ENCODE measurements around the gene GABRB2. TPM values are rescaled to one million over a fixed set of nuclear protein-coding genes. Genes with fewer than 3 reads are reported as not detected.

The GABRB2 gene
- total and polyA plus RNA-seq, 7 experiments from 2014 or later: not detected

DNA sequence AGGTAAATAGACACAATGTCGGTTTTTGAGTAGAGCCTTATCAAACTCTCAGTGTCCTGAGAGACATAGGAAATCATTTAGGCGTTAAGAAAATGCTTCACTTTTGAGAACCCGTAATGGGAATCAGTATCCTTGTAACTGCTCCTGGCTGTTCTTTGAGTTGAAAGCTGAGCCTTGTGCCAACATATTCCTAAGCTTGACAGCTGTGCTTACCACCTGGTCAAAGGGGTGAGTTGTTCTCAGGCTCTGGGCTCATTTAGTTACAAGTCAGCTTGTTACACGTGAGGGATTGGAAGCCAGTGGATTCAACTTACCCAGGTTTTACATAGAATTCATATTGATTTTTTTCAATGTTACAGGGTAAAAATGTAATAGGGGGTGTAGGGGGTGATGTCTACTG is 145.9 kb downstream of the GABRB2 start:
- Mint-ChIP-seq H3K27me3 (no peaks in the 10 kb centered on the region), H3K4me3 (no peak overlapping the region), H3K27ac (no peak overlapping the region), H3K9me3 (peaks cover 0 to 5% (median 0%) of the 10 kb centered on the region in 11 donors), H3K4me1 (no peaks in the 10 kb centered on the region), H3K36me3 (no peaks in the 10 kb centered on the region)
- no peaks in the 10 kb centered on the region for H3K9me3 ChIP-seq (ENCODE audit: control insufficient read depth in 2 of 3, low read length in 3 of 3)
- intact Hi-C loops (cut with micrococcal nuclease): no loop called here
- POLR2A ChIA-PET: no interaction called here
- H3K4me3 ChIP-seq (ENCODE audit: low read length): no peak overlapping the region
- no peaks in the 10 kb centered on the region for H3K4me1 ChIP-seq (ENCODE audit: control insufficient read depth in 2 of 2, insufficient read depth in 2 of 2, low read length in 2 of 2)
- DNase-seq (no peak), ATAC-seq (no peak)
- no peak overlapping the region for H3K27ac ChIP-seq (ENCODE audit: low read depth, low read length)
- CTCF ChIA-PET: no interaction called here
- no peaks in the 10 kb centered on the region for H3K36me3 ChIP-seq (ENCODE audit: control insufficient read depth in 2 of 3, insufficient read depth in 3 of 3, low read length in 3 of 3)
- H3K27me3 ChIP-seq (ENCODE audit: control insufficient read depth in 2 of 2, insufficient read depth in 2 of 2, low read length in 2 of 2): no peaks in the 10 kb centered on the region

DNA sequence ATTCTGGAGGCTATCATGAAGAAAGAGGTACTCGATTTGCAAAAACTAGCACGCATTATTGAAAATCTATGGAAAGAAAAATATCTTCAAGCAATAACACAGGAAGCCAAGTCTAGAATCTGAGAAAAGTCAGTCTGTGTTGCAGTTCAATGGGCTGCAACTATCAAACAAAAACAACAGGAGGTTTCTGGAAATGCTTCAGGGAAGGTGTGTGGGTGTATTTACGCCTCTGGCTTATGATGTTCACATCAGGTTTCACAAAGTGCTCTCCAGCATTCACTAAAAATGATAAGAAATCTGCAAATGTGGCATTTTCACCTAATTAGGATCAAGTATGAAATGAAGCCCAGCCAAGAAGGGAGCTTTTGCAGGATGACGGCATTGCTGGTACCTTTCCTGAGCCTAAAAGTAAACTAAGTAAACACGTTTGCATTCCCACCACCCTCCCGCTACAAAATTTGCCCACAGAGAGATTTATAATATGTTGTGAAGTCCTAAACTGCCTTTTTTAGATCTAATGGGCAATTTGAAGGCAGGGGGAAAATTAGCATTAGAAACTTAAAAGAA is 146.4 kb downstream of the GABRB2 start:
- Mint-ChIP-seq H3K9me3 (peaks cover 0 to 5% (median 0%) of the 10 kb centered on the region in 11 donors), H3K4me1 (no peaks in the 10 kb centered on the region), H3K4me3 (no peak overlapping the region), H3K27ac (no peak overlapping the region), H3K27me3 (no peaks in the 10 kb centered on the region), H3K36me3 (no peaks in the 10 kb centered on the region)
- DNase-seq (no peak), ATAC-seq (no peak)
- Histone ChIP-seq H3K4me1 (ENCODE audit: control insufficient read depth in 2 of 2, insufficient read depth in 2 of 2, low read length in 2 of 2) (no peaks in the 10 kb centered on the region), H3K27me3 (ENCODE audit: control insufficient read depth in 2 of 2, insufficient read depth in 2 of 2, low read length in 2 of 2) (no peaks in the 10 kb centered on the region), H3K36me3 (ENCODE audit: control insufficient read depth in 2 of 3, insufficient read depth in 3 of 3, low read length in 3 of 3) (no peaks in the 10 kb centered on the region), H3K27ac (ENCODE audit: low read depth, low read length) (no peak overlapping the region), H3K9me3 (ENCODE audit: control insufficient read depth in 2 of 3, low read length in 3 of 3) (no peaks in the 10 kb centered on the region), H3K4me3 (ENCODE audit: low read length) (no peak overlapping the region)
- intact Hi-C loops (cut with micrococcal nuclease): no loop called here
- ChIA-PET CTCF (no interaction called here), POLR2A (no interaction called here)

DNA sequence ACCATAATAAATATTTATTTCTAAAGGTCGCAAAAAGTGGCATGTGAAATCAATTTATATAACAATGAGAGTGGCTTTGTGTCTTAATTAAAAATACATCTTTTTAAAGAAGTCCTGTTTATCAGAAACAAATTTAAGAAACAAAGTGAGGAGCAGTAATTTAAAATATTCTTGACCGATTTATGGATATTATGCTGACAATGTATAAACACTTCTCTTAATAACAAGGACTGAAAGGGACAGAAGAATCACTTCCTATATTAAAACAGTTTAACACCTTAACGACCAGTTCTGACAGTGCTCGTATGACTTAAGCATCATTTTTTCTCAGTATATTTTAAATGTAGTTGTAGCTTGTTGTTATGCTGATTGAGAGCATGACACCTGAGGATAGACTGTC is 149.1 kb downstream of the GABRB2 start:
- Histone ChIP-seq H3K27me3 (ENCODE audit: control insufficient read depth in 2 of 2, insufficient read depth in 2 of 2, low read length in 2 of 2) (no peaks in the 10 kb centered on the region), H3K4me3 (ENCODE audit: low read length) (no peak overlapping the region), H3K4me1 (ENCODE audit: control insufficient read depth in 2 of 2, insufficient read depth in 2 of 2, low read length in 2 of 2) (no peaks in the 10 kb centered on the region), H3K36me3 (ENCODE audit: control insufficient read depth in 2 of 3, insufficient read depth in 3 of 3, low read length in 3 of 3) (no peaks in the 10 kb centered on the region), H3K27ac (ENCODE audit: low read depth, low read length) (no peak overlapping the region), H3K9me3 (ENCODE audit: control insufficient read depth in 2 of 3, low read length in 3 of 3) (no peaks in the 10 kb centered on the region)
- peaks cover 0 to 5% (median 0%) of the 10 kb centered on the region in 11 donors for H3K9me3 Mint-ChIP-seq
- H3K27me3 Mint-ChIP-seq: no peaks in the 10 kb centered on the region
- H3K27ac Mint-ChIP-seq: no peak overlapping the region
- CTCF ChIA-PET: no interaction called here
- intact Hi-C loops (cut with micrococcal nuclease): no loop called here
- no peaks in the 10 kb centered on the region for H3K36me3 Mint-ChIP-seq
- no peak overlapping the region for H3K4me3 Mint-ChIP-seq
- ATAC-seq (no peak), DNase-seq (no peak)
- no peaks in the 10 kb centered on the region for H3K4me1 Mint-ChIP-seq
- POLR2A ChIA-PET: no interaction called here

DNA sequence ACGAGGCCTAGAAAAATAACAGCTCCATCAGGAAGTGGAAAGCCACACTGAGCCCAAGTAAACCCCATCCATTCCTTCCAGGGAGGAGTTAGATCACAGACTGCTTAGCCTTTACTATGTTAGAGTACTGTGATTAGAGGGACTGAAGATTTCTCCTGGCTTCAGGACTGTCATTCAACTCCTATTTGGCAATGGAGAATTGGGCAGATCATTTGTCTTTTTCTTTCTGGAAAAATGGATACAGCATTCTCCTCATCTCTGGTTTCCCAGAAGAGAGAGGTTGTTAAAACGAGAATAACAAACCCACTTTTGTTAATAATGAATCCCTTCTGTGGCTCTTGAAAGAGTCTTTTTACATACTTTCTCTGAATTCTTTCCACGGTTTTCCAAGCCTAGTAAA is 150.4 kb downstream of the GABRB2 start:
- intact Hi-C loops (cut with micrococcal nuclease): no loop called here
- Mint-ChIP-seq H3K36me3 (no peaks in the 10 kb centered on the region), H3K27ac (no peak overlapping the region), H3K4me3 (no peak overlapping the region), H3K9me3 (peaks cover 0 to 5% (median 0%) of the 10 kb centered on the region in 11 donors), H3K27me3 (no peaks in the 10 kb centered on the region), H3K4me1 (no peaks in the 10 kb centered on the region)
- ChIA-PET POLR2A (no interaction called here), CTCF (no interaction called here)
- DNase-seq (no peak), ATAC-seq (no peak)
- no peaks in the 10 kb centered on the region for H3K36me3 ChIP-seq (ENCODE audit: control insufficient read depth in 2 of 3, insufficient read depth in 3 of 3, low read length in 3 of 3)
- no peaks in the 10 kb centered on the region for H3K27me3 ChIP-seq (ENCODE audit: control insufficient read depth in 2 of 2, insufficient read depth in 2 of 2, low read length in 2 of 2)
- no peak overlapping the region for H3K27ac ChIP-seq (ENCODE audit: low read depth, low read length)
- H3K9me3 ChIP-seq (ENCODE audit: control insufficient read depth in 2 of 3, low read length in 3 of 3): no peaks in the 10 kb centered on the region
- no peak overlapping the region for H3K4me3 ChIP-seq (ENCODE audit: low read length)
- no peaks in the 10 kb centered on the region for H3K4me1 ChIP-seq (ENCODE audit: control insufficient read depth in 2 of 2, insufficient read depth in 2 of 2, low read length in 2 of 2)

DNA sequence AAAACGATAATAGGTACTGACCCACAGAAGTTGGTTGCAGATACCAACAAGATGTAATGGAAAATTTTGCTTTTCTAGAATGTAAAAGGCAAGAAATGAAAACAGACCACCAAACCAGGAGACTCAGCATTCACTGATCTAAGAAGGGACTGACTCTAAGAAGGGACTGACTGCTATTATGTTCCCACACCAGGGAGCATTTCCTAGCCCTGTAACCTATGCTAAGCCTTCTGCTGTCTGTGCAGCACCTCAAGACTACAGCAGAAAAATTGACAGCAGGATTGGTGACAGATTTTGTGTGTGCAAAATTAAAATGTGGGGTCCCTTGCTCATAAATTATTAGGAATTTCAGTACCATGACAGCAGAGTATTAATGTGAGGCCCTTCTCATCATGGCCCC is 154.8 kb downstream of the GABRB2 start:
- H3K27ac Mint-ChIP-seq: no peak overlapping the region

DNA sequence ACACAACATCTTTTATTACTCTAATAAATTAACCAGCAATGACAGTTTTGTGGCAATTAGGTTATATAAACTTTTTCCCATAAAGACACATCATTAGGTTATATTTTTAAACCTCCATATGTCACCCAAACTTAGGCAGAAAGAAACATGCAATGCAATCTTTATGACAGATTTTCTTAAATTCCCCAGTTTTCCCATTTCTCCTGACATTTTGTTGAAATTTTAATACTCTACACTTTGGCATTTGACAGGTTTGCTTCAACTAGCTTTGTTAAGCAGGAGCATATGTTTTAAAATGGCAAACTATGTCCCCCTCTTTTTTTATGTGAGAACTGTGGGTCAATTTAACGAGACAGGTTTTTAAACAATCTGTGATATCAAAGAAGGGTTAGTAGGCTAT is 155.5 kb downstream of the GABRB2 start:
- Mint-ChIP-seq H3K36me3 (no peaks in the 10 kb centered on the region), H3K27ac (no peak overlapping the region), H3K4me3 (no peak overlapping the region), H3K9me3 (peaks cover 0 to 5% (median 0%) of the 10 kb centered on the region in 11 donors), H3K4me1 (no peaks in the 10 kb centered on the region), H3K27me3 (no peaks in the 10 kb centered on the region)
- ATAC-seq (no peak), DNase-seq (no peak)
- Histone ChIP-seq H3K27me3 (ENCODE audit: control insufficient read depth in 2 of 2, insufficient read depth in 2 of 2, low read length in 2 of 2) (no peaks in the 10 kb centered on the region), H3K9me3 (ENCODE audit: control insufficient read depth in 2 of 3, low read length in 3 of 3) (no peaks in the 10 kb centered on the region), H3K36me3 (ENCODE audit: control insufficient read depth in 2 of 3, insufficient read depth in 3 of 3, low read length in 3 of 3) (no peaks in the 10 kb centered on the region), H3K4me3 (ENCODE audit: low read length) (no peak overlapping the region), H3K27ac (ENCODE audit: low read depth, low read length) (no peak overlapping the region), H3K4me1 (ENCODE audit: control insufficient read depth in 2 of 2, insufficient read depth in 2 of 2, low read length in 2 of 2) (no peaks in the 10 kb centered on the region)
- CTCF ChIA-PET: no interaction called here
- intact Hi-C loops (cut with micrococcal nuclease): no loop called here
- POLR2A ChIA-PET: no interaction called here

More for the DNA sequence above, 154.8 kb downstream of the GABRB2 start:
- Mint-ChIP-seq H3K4me1 (no peaks in the 10 kb centered on the region), H3K27me3 (no peaks in the 10 kb centered on the region), H3K4me3 (no peak overlapping the region), H3K36me3 (no peaks in the 10 kb centered on the region), H3K9me3 (peaks cover 0 to 5% (median 0%) of the 10 kb centered on the region in 11 donors)
- H3K9me3 ChIP-seq (ENCODE audit: control insufficient read depth in 2 of 3, low read length in 3 of 3): no peaks in the 10 kb centered on the region
- ChIA-PET POLR2A (no interaction called here), CTCF (no interaction called here)
- H3K4me1 ChIP-seq (ENCODE audit: control insufficient read depth in 2 of 2, insufficient read depth in 2 of 2, low read length in 2 of 2): no peaks in the 10 kb centered on the region
- intact Hi-C loops (cut with micrococcal nuclease): no loop called here
- no peaks in the 10 kb centered on the region for H3K36me3 ChIP-seq (ENCODE audit: control insufficient read depth in 2 of 3, insufficient read depth in 3 of 3, low read length in 3 of 3)
- no peak overlapping the region for H3K27ac ChIP-seq (ENCODE audit: low read depth, low read length)
- ATAC-seq: no peak
- H3K4me3 ChIP-seq (ENCODE audit: low read length): no peak overlapping the region
- no peak for DNase-seq
- H3K27me3 ChIP-seq (ENCODE audit: control insufficient read depth in 2 of 2, insufficient read depth in 2 of 2, low read length in 2 of 2): no peaks in the 10 kb centered on the region

DNA sequence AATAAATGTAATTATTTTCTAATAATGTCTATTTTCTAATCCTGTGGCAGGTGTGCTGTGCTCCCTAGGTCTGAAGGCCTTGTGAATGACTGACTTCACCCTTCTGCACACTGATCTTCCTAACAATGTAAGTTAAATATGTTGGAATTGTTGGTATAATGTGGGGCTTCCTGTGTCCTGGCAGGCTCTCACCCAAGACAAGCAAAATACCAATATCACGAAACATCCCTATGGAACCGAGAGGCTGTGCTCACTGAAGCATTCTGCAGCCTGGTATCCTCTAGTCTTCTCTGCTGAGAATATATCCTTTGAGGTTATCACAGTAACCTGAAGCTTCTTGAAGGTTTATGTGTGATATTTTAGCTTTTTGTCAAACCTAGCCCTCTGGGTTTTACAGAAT is 159.4 kb downstream of the GABRB2 start:
- ChIA-PET POLR2A (no interaction called here), CTCF (no interaction called here)
- Histone ChIP-seq H3K27me3 (ENCODE audit: control insufficient read depth in 2 of 2, insufficient read depth in 2 of 2, low read length in 2 of 2) (no peaks in the 10 kb centered on the region), H3K4me1 (ENCODE audit: control insufficient read depth in 2 of 2, insufficient read depth in 2 of 2, low read length in 2 of 2) (no peaks in the 10 kb centered on the region), H3K4me3 (ENCODE audit: low read length) (no peak overlapping the region), H3K9me3 (ENCODE audit: control insufficient read depth in 2 of 3, low read length in 3 of 3) (no peaks in the 10 kb centered on the region), H3K27ac (ENCODE audit: low read depth, low read length) (no peak overlapping the region), H3K36me3 (ENCODE audit: control insufficient read depth in 2 of 3, insufficient read depth in 3 of 3, low read length in 3 of 3) (no peaks in the 10 kb centered on the region)
- H3K27ac Mint-ChIP-seq: no peak overlapping the region
- intact Hi-C loops (cut with micrococcal nuclease): no loop called here
- ATAC-seq (no peak), DNase-seq (no peak)
- H3K36me3 Mint-ChIP-seq: no peaks in the 10 kb centered on the region
- H3K9me3 Mint-ChIP-seq: peaks cover 0 to 3% (median 0%) of the 10 kb centered on the region in 11 donors
- peaks cover 0 to 6% (median 0%) of the 10 kb centered on the region in 5 donors for H3K27me3 Mint-ChIP-seq
- no peak overlapping the region for H3K4me3 Mint-ChIP-seq
- no peaks in the 10 kb centered on the region for H3K4me1 Mint-ChIP-seq
